ENCODE measurements around the gene FBXL4.

FBXL4 gene

GRCh38 chr6:98984121-98984520 lies 36.4 kb upstream of the FBXL4 start:
- TF ChIP-seq TAF1 (IDR thresholded peaks at IDR 0.05; ENCODE audit: low read depth) (no peak), ZBTB7A (IDR thresholded peaks at IDR 0.05; ENCODE audit: low read depth) (no peak), EGR1 (IDR thresholded peaks at IDR 0.05) (no peak), USF1 (IDR thresholded peaks at IDR 0.05) (no peak), MAX (IDR thresholded peaks at IDR 0.05) (no peak), FOXM1 (IDR thresholded peaks at IDR 0.05; ENCODE audit: borderline replicate concordance, low read depth) (no peak), CREB1 (IDR thresholded peaks at IDR 0.05; ENCODE audit: low read depth) (no peak), REST (IDR thresholded peaks at IDR 0.05; ENCODE audit: low read depth) (no peak), NFIC (IDR thresholded peaks at IDR 0.05) (no peak), TCF12 (IDR thresholded peaks at IDR 0.05; ENCODE audit: low read depth) (no peak), EP300 (IDR thresholded peaks at IDR 0.05; ENCODE audit: borderline replicate concordance) (no peak), YY1 (IDR thresholded peaks at IDR 0.05; ENCODE audit: low read depth) (no peak), RAD21 (IDR thresholded peaks at IDR 0.05; ENCODE audit: low read depth) (no peak), TEAD4 (IDR thresholded peaks at IDR 0.05) (no peak), CEBPB (IDR thresholded peaks at IDR 0.05) (no peak)

- TF ChIP-seq TEAD4 (IDR thresholded peaks at IDR 0.05): no peak
- no peak for TF ChIP-seq MAX (IDR thresholded peaks at IDR 0.05)
- no peak for TF ChIP-seq FOXM1 (IDR thresholded peaks at IDR 0.05; ENCODE audit: borderline replicate concordance, low read depth)
- no peak for TF ChIP-seq REST (IDR thresholded peaks at IDR 0.05; ENCODE audit: low read depth)
- TF ChIP-seq TCF12 (IDR thresholded peaks at IDR 0.05; ENCODE audit: low read depth): no peak
- TF ChIP-seq CEBPB (IDR thresholded peaks at IDR 0.05): no peak
- TF ChIP-seq TAF1 (IDR thresholded peaks at IDR 0.05; ENCODE audit: low read depth): no peak
- TF ChIP-seq USF1 (IDR thresholded peaks at IDR 0.05): no peak
- TF ChIP-seq NFIC (IDR thresholded peaks at IDR 0.05): no peak
- TF ChIP-seq ZBTB7A (IDR thresholded peaks at IDR 0.05; ENCODE audit: low read depth): no peak
- no peak for TF ChIP-seq EGR1 (IDR thresholded peaks at IDR 0.05)
- no peak for TF ChIP-seq YY1 (IDR thresholded peaks at IDR 0.05; ENCODE audit: low read depth)
- no peak for TF ChIP-seq CREB1 (IDR thresholded peaks at IDR 0.05; ENCODE audit: low read depth)
- no peak for TF ChIP-seq EP300 (IDR thresholded peaks at IDR 0.05; ENCODE audit: borderline replicate concordance)
Observed at GRCh38 chr6:98981473-98981872, 33.7 kb upstream of the FBXL4 start.

GRCh38 chr6:98980819-98981218 lies 33.1 kb upstream of the FBXL4 start:
- TF ChIP-seq REST (IDR thresholded peaks at IDR 0.05; ENCODE audit: low read depth) (no peak), ZBTB7A (IDR thresholded peaks at IDR 0.05; ENCODE audit: low read depth) (no peak), EP300 (IDR thresholded peaks at IDR 0.05; ENCODE audit: borderline replicate concordance) (no peak), TEAD4 (IDR thresholded peaks at IDR 0.05) (no peak), EGR1 (IDR thresholded peaks at IDR 0.05) (no peak), FOXM1 (IDR thresholded peaks at IDR 0.05; ENCODE audit: borderline replicate concordance, low read depth) (no peak), YY1 (IDR thresholded peaks at IDR 0.05; ENCODE audit: low read depth) (no peak), MAX (IDR thresholded peaks at IDR 0.05) (no peak), USF1 (IDR thresholded peaks at IDR 0.05) (no peak), NFIC (IDR thresholded peaks at IDR 0.05) (no peak), TCF12 (IDR thresholded peaks at IDR 0.05; ENCODE audit: low read depth) (no peak), CEBPB (IDR thresholded peaks at IDR 0.05) (no peak), TAF1 (IDR thresholded peaks at IDR 0.05; ENCODE audit: low read depth) (no peak)

All from Ishikawa (cell line).